Cardiac muscle cell (in vitro differentiated cells and primary cell): ENCODE data around the gene ZCCHC2. TPM values are rescaled to one million over a fixed set of nuclear protein-coding genes. Genes with fewer than 3 reads are reported as not detected.
A peak's percentile ranks its signal among the peaks of the same experiment; 100 is the strongest.

Source experiments
- DNase-seq, 2 donors: peaks; one replicate each; pipeline versions ENCODE4 v3.0.0 to v3.0.0-alpha.2; 2010 to 2017; ENCODE audit warnings: low read depth in 1 of 2, low spot score in 1 of 2
- H3K27ac ChIP-seq: fragments of 200-600 bp; sonication (generic); 2 replicates; pipeline ENCODE4 v1.5.1; 2016
- H3K27me3 ChIP-seq: fragments of 200-600 bp; sonication (generic); 2 replicates; pipeline ENCODE4 v1.6.0; 2016; ENCODE audit warnings: control low read depth
- H3K36me3 ChIP-seq: fragments of 200-600 bp; sonication (generic); 2 replicates; pipeline ENCODE4 v1.5.1; 2016; ENCODE audit warnings: control low read depth
- H3K4me1 ChIP-seq: fragments of 200-600 bp; sonication (generic); 2 replicates; pipeline ENCODE4 v1.8.1; 2017; ENCODE audit warnings: low read depth, mild to moderate bottlenecking, mixed run types
- H3K4me3 ChIP-seq: fragments of 200-600 bp; sonication (generic); 2 replicates; pipeline ENCODE4 v1.5.1; 2016; ENCODE audit warnings: mild to moderate bottlenecking
- H3K9me3 ChIP-seq: fragments of 200-600 bp; sonication (generic); 2 replicates; pipeline ENCODE4 v1.5.1; 2017; ENCODE audit warnings: low read depth, mild to moderate bottlenecking, control low read depth
- CTCF ChIP-seq: IDR thresholded peaks from 2 replicates; pipeline ENCODE4 v1.5.1; 2012; ENCODE audit warnings: low read depth, mild to moderate bottlenecking, low read length
- polyA plus RNA-seq: library from polyadenylated mRNA; unstranded; fragments of >200 nt; fragmentation: Nextera tagmentation; extraction: Ambion mirVana; gene quantifications from 2 replicates; pipeline ENCODE4 v1.2.1, GENCODE V29; 2016
- total RNA-seq: library from RNA; depleted of rRNA; stranded (reverse); fragments of >200 nt; gene quantifications from 2 replicates; pipeline ENCODE4 v1.2.3, GENCODE V29; 2016

ZCCHC2 gene
- total and polyA plus RNA-seq, 2 experiments from 2014 or later, result 2.1 to 25.2 TPM

GRCh38 chr18:62577765-62578164, 54.9 kb downstream of the ZCCHC2 start:
- DNase-seq, result no peak
- H3K36me3 ChIP-seq, result peaks cover 15% of the 10 kb centered on the region
- no peak overlapping the region for H3K27ac ChIP-seq
- H3K4me3 ChIP-seq, result no peak overlapping the region
- TF ChIP-seq CTCF, result no peak
- H3K27me3 ChIP-seq, result no peaks in the 10 kb centered on the region
- H3K4me1 ChIP-seq, result peaks cover 6% of the 10 kb centered on the region
- no peaks in the 10 kb centered on the region for H3K9me3 ChIP-seq

- no peak for DNase-seq
- H3K27me3 ChIP-seq, result no peaks in the 10 kb centered on the region
- H3K36me3 ChIP-seq, result peaks cover 10% of the 10 kb centered on the region
- peaks cover 6% of the 10 kb centered on the region for H3K4me1 ChIP-seq
- no peak overlapping the region for H3K27ac ChIP-seq
- no peak for TF ChIP-seq CTCF
- no peak overlapping the region for H3K4me3 ChIP-seq
- no peaks in the 10 kb centered on the region for H3K9me3 ChIP-seq
Measured at GRCh38 chr18:62578980-62579511, 56.2 kb downstream of the ZCCHC2 start.

GRCh38 chr18:62583376-62583775, 60.6 kb downstream of the ZCCHC2 start:
- no peak for DNase-seq
- no peaks in the 10 kb centered on the region for H3K36me3 ChIP-seq
- H3K27ac ChIP-seq, result no peak overlapping the region
- no peaks in the 10 kb centered on the region for H3K27me3 ChIP-seq
- TF ChIP-seq CTCF, result no peak
- H3K4me1 ChIP-seq, result no peaks in the 10 kb centered on the region
- no peaks in the 10 kb centered on the region for H3K9me3 ChIP-seq
- no peak overlapping the region for H3K4me3 ChIP-seq

GRCh38 chr18:62584241-62585120, 61.7 kb downstream of the ZCCHC2 start:
- Histone ChIP-seq H3K4me3 (no peak overlapping the region), H3K4me1 (no peaks in the 10 kb centered on the region), H3K9me3 (no peaks in the 10 kb centered on the region), H3K36me3 (no peaks in the 10 kb centered on the region), H3K27ac (no peak overlapping the region), H3K27me3 (no peaks in the 10 kb centered on the region)
- TF ChIP-seq CTCF, result peak; percentile 99
- peak; percentile 90 to 94 for DNase-seq

- Histone ChIP-seq H3K27me3 (no peaks in the 10 kb centered on the region), H3K9me3 (no peaks in the 10 kb centered on the region), H3K36me3 (no peaks in the 10 kb centered on the region), H3K4me1 (no peaks in the 10 kb centered on the region), H3K4me3 (no peak overlapping the region), H3K27ac (no peak overlapping the region)
- no peak for TF ChIP-seq CTCF
- DNase-seq, result no peak
Measured at GRCh38 chr18:62585274-62586150, 62.7 kb downstream of the ZCCHC2 start.
